ENCODE data around the gene DPP6.

Gene DPP6

GRCh38 chr7:154879629-154880028, 827.4 kb downstream of the DPP6 start:
- TF ChIP-seq CTCF (IDR thresholded peaks at IDR 0.05; ENCODE audit: low read depth, low read length, missing control alignments) = no peak
- DNase-seq (ENCODE audit: low read depth) = no peak
- H3K4me3 ChIP-seq (ENCODE audit: low read depth, low read length) = no peak overlapping the region

GRCh38 chr7:154880513-154880912, 828.3 kb downstream of the DPP6 start:
- no peak for DNase-seq (ENCODE audit: low read depth)
- no peak for TF ChIP-seq CTCF (IDR thresholded peaks at IDR 0.05; ENCODE audit: low read depth, low read length, missing control alignments)
- no peak overlapping the region for H3K4me3 ChIP-seq (ENCODE audit: low read depth, low read length)

GRCh38 chr7:154881026-154881425, 828.8 kb downstream of the DPP6 start:
- no peak overlapping the region for H3K4me3 ChIP-seq (ENCODE audit: low read depth, low read length)
- no peak for TF ChIP-seq CTCF (IDR thresholded peaks at IDR 0.05; ENCODE audit: low read depth, low read length, missing control alignments)
- no peak for DNase-seq (ENCODE audit: low read depth)

- no peak for TF ChIP-seq CTCF (IDR thresholded peaks at IDR 0.05; ENCODE audit: low read depth, low read length, missing control alignments)
- DNase-seq (ENCODE audit: low read depth) = no peak
- H3K4me3 ChIP-seq (ENCODE audit: low read depth, low read length) = no peak overlapping the region
Observed at GRCh38 chr7:154881526-154881925, 829.3 kb downstream of the DPP6 start.

GRCh38 chr7:154882931-154883474, 830.8 kb downstream of the DPP6 start:
- no peak overlapping the region for H3K4me3 ChIP-seq (ENCODE audit: low read depth, low read length)
- DNase-seq (ENCODE audit: low read depth) = no peak
- no peak for TF ChIP-seq CTCF (IDR thresholded peaks at IDR 0.05; ENCODE audit: low read depth, low read length, missing control alignments)

- TF ChIP-seq CTCF (IDR thresholded peaks at IDR 0.05; ENCODE audit: low read depth, low read length, missing control alignments) = no peak
- DNase-seq (ENCODE audit: low read depth) = no peak
- no peak overlapping the region for H3K4me3 ChIP-seq (ENCODE audit: low read depth, low read length)
Observed at GRCh38 chr7:154884348-154884920, 832.2 kb downstream of the DPP6 start.

- H3K4me3 ChIP-seq (ENCODE audit: low read depth, low read length) = no peak overlapping the region
- no peak for DNase-seq (ENCODE audit: low read depth)
- no peak for TF ChIP-seq CTCF (IDR thresholded peaks at IDR 0.05; ENCODE audit: low read depth, low read length, missing control alignments)
Observed at GRCh38 chr7:154886591-154886990, 834.4 kb downstream of the DPP6 start.
